HepG2 (cell line): ENCODE results near the gene IFT172. TPM values are rescaled to one million over a fixed set of nuclear protein-coding genes. Genes with fewer than 3 reads are reported as not detected.

Source experiments
- ATAC-seq: fragments of 200-7000 bp; cut with Tn5 transposase; 3 replicates; pipeline ENCODE4 v1.9.1; 2020; ENCODE audit warnings: mild to moderate bottlenecking, moderate library complexity
- BruUV-seq: library from RNA; stranded (reverse); fragments of 400-500 nt; replicated peaks from 2 replicates; lab custom pipeline; 2021; lab: Mats Ljungman, UMichigan
- CTCF ChIA-PET: fragments of 300-600 bp; formaldehyde crosslinking; extraction: SDS; loops from one replicate; lab custom pipeline; 2021; ENCODE audit warnings: low total read pairs, inconsistent platforms, low intra/inter-chr PET ratio; lab: Yijun Ruan, JAX
- POLR2A ChIA-PET: fragments of 350-600 bp; sonication (Branson Sonifier 250); formaldehyde crosslinking; loops from one replicate; lab custom pipeline; 2020; ENCODE audit warnings: antibody characterized with exemption, inconsistent platforms; lab: Yijun Ruan, JAX
- DNase-seq: peaks from one replicate; pipeline ENCODE4 v3.0.0-alpha.2; 2015; ENCODE audit warnings: low spot score
- FAIRE-seq: peaks from 3 replicates; lab custom pipeline; 2011; peaks lifted over from hg19 to GRCh38; lab: Jason Lieb, UNC
- H2AFZ ChIP-seq: one replicate; pipeline ENCODE4 v1.6.1; 2011; ENCODE audit warnings: low read length, inconsistent platforms
- H3K27ac ChIP-seq: fragments of 300-600 bp; 3 replicates; pipeline ENCODE4 v1.8.0; 2011; ENCODE audit warnings: mixed run types, mild to moderate bottlenecking, mixed read lengths, low read length, inconsistent platforms; ENCODE audit not compliant: insufficient read depth; ENCODE audit errors: extremely low read length
- H3K27me3 ChIP-seq, 2 experiments: fragments of 200-600 bp in 1 of 2; 2 replicates in 1 of 2; 3 replicates in 1 of 2; pipeline versions ENCODE4 v1.6.0 to v1.8.0; 2011; ENCODE audit warnings: low read length in 2 of 2, mild to moderate bottlenecking in 2 of 2, moderate library complexity in 2 of 2, inconsistent platforms in 1 of 2; ENCODE audit not compliant: insufficient read depth in 2 of 2, control insufficient read depth in 1 of 2
- H3K36me3 ChIP-seq, 2 experiments: fragments of 200-600 bp in 1 of 2; replicated peaks in 1 of 2; 2 replicates in 1 of 2; 3 replicates in 1 of 2; pipeline versions ENCODE4 v1.5.1 to v1.8.0; 2011; ENCODE audit warnings: low read length in 2 of 2, inconsistent platforms in 1 of 2; ENCODE audit not compliant: insufficient read depth in 2 of 2, control insufficient read depth in 1 of 2
- H3K4me1 ChIP-seq: 2 replicates; pipeline ENCODE4 v1.5.1; 2012; ENCODE audit warnings: low read length, inconsistent platforms; ENCODE audit not compliant: insufficient read depth
- H3K4me2 ChIP-seq: 2 replicates; pipeline ENCODE4 v1.6.0; 2011; ENCODE audit warnings: low read depth, low read length, inconsistent platforms
- H3K4me3 ChIP-seq, 3 experiments: fragments of 200-600 bp in 1 of 3; sonication (generic), shearing (Covaris generic) in 1 of 3; replicated peaks in 1 of 3; 2 replicates each; pipeline ENCODE4 v1.5.1; 2011 to 2016; ENCODE audit warnings: low read length in 3 of 3, inconsistent platforms in 2 of 3, low read depth in 2 of 3, mild to moderate bottlenecking in 2 of 3, control low read depth in 1 of 3, mixed read lengths in 1 of 3; ENCODE audit not compliant: insufficient read depth in 1 of 3
- H3K79me2 ChIP-seq: one replicate; pipeline ENCODE4 v1.6.1; 2011; ENCODE audit warnings: low read length, inconsistent platforms; ENCODE audit not compliant: insufficient read depth
- H3K9ac ChIP-seq: 2 replicates; pipeline ENCODE4 v1.6.0; 2011; ENCODE audit warnings: mild to moderate bottlenecking, low read depth, low read length, inconsistent platforms; ENCODE audit not compliant: insufficient read depth
- H3K9me3 ChIP-seq: 2 replicates; pipeline ENCODE4 v1.5.1; 2012; ENCODE audit warnings: mild to moderate bottlenecking, low read length
- H4K20me1 ChIP-seq: 2 replicates; pipeline ENCODE4 v1.6.0; 2011; ENCODE audit warnings: inconsistent platforms, mild to moderate bottlenecking, low read length, moderate library complexity; ENCODE audit not compliant: insufficient read depth
- CEBPZ ChIP-seq: IDR thresholded peaks from 2 replicates; pipeline ENCODE4 v1.6.1; 2012; ENCODE audit warnings: low read length, improper control_type of control experiment
- CSRNP1 ChIP-seq: sonication (generic); formaldehyde crosslinking; IDR thresholded peaks from 2 replicates; pipeline ENCODE4 v1.8.1; 2023; ENCODE audit warnings: mild to moderate bottlenecking, missing genetic modification reagents
- FOSL2 ChIP-seq: sonication (generic); formaldehyde crosslinking; IDR thresholded peaks from 2 replicates; pipeline ENCODE4 v1.4.0; 2020; ENCODE audit warnings: missing genetic modification reagents
- HNRNPLL ChIP-seq: fragments of 200-400 bp; formaldehyde crosslinking; IDR thresholded peaks from 2 replicates; pipeline ENCODE4 v1.6.1; 2017; ENCODE audit warnings: mild to moderate bottlenecking, low read depth, low read length; ENCODE audit not compliant: poor library complexity, severe bottlenecking
- IRX3 ChIP-seq: sonication (generic); formaldehyde crosslinking; IDR thresholded peaks from 2 replicates; pipeline ENCODE4 v1.8.1; 2023; ENCODE audit warnings: mild to moderate bottlenecking, low read depth, missing genetic modification reagents, borderline replicate concordance
- NPAS2 ChIP-seq: sonication (generic); formaldehyde crosslinking; IDR thresholded peaks from 2 replicates; pipeline ENCODE4 v1.8.0; 2022; ENCODE audit warnings: mild to moderate bottlenecking, missing genetic modification reagents, borderline replicate concordance
- ONECUT2 ChIP-seq: sonication (generic); formaldehyde crosslinking; IDR thresholded peaks from 2 replicates; pipeline ENCODE4 v1.4.0; 2020; ENCODE audit warnings: missing genetic modification reagents
- STAG1 ChIP-seq: sonication (generic); formaldehyde crosslinking; IDR thresholded peaks from 2 replicates; pipeline ENCODE4 v1.4.0; 2020; ENCODE audit warnings: missing genetic modification reagents
- ZNF768 ChIP-seq: sonication (generic); formaldehyde crosslinking; IDR thresholded peaks from 2 replicates; pipeline ENCODE4 v1.4.0; 2020; ENCODE audit warnings: missing genetic modification reagents
- WGBS: methylation state at CpG from one replicate; pipeline ENCODE4 v1.1.6; 2017; ENCODE audit warnings: low lambda C conversion rate; 5-methylcytosine and 5-hydroxymethylcytosine counted together
- in situ Hi-C: cut with HindIII; loops from 2 replicates; pipeline ENCODE4 v1.10.0; 2017; ENCODE audit warnings: low pct_unique_long_range_greater_than_20kb; ENCODE audit not compliant: extremely low pct_ligation_motif_present
- intact Hi-C: fragments of 100-400 bp; cut with micrococcal nuclease; formaldehyde crosslinking; loops from one replicate; pipeline ENCODE4 v1.10.0; 2022; ENCODE audit not compliant: unreplicated experiment
- polyA plus RNA-seq, 8 experiments: library from polyadenylated mRNA; depleted of rRNA in 3 of 8; stranded (reverse) in 7 of 8; unstranded in 1 of 8; fragments of >200 nt; fragmentation: Illumina TruSeq in 4 of 8; extraction: Trizol in 4 of 8; gene quantifications; 2 replicates each; pipeline versions ENCODE4 v1.2.1 to v1.2.3, GENCODE V29; 2011 to 2016; ENCODE audit warnings: low read depth in 4 of 8, missing spikeins in 1 of 8, mixed read lengths in 1 of 8; ENCODE audit not compliant: insufficient read depth in 1 of 8
- total RNA-seq, 5 experiments: library from RNA; depleted of rRNA; stranded (reverse); fragments of >200 nt; fragmentation: Illumina TruSeq; extraction: Trizol; gene quantifications; 2 replicates each; pipeline ENCODE4 v1.2.3, GENCODE V29; 2016; ENCODE audit warnings: low read depth in 1 of 5

Gene IFT172
- total and polyA plus RNA-seq, 2 of the 13 experiments (the other 11 are each of a cell fraction or from before 2014, with no cell fraction given), result 21.6 to 35.7 TPM

- Histone ChIP-seq H3K4me1 (peaks cover 37% of the 10 kb centered on the region), H3K9ac (no peak overlapping the region), H3K27ac (no peak overlapping the region), H3K9me3 (no peaks in the 10 kb centered on the region), H3K36me3 (no peaks in the 10 kb centered on the region; a peak in 1 of 5 replicates), H3K27me3 (no peaks in the 10 kb centered on the region), H3K4me2 (no peak overlapping the region), H3K79me2 (no peaks in the 10 kb centered on the region), H3K4me3 (no peak overlapping the region), H2AFZ (no peak overlapping the region), H4K20me1 (no peaks in the 10 kb centered on the region)
- CTCF ChIA-PET, result no interaction called here
- ATAC-seq, result no peak
- no peak for FAIRE-seq
- TF ChIP-seq NPAS2 (CRISPR knock-in tag) (no peak), CEBPZ (no peak), ONECUT2 (CRISPR knock-in tag) (no peak), ZNF768 (CRISPR knock-in tag) (no peak), CSRNP1 (CRISPR knock-in tag) (no peak), FOSL2 (CRISPR knock-in tag) (no peak), IRX3 (CRISPR knock-in tag) (no peak), HNRNPLL (no peak), STAG1 (no peak)
- in situ Hi-C loops (no loop called here), intact Hi-C loops (no loop called here)
- no peak for DNase-seq
- POLR2A ChIA-PET, result no interaction called here
- WGBS, result 98% methylated on average over 4 of the region's 4 CpGs
- no TSS peak for BruUV-seq
These were observed 12.6 kb upstream of the IFT172 start for GRCh38 chr2:27502142-27502541.
